ENCODE data around the gene ALKBH3. TPM values are rescaled to one million over a fixed set of nuclear protein-coding genes. Genes with fewer than 3 reads are reported as not detected.

Gene ALKBH3
- total and polyA plus RNA-seq, 2 of the 13 experiments (the other 11 are each of a cell fraction or from before 2014, with no cell fraction given) = 17.8 to 36.1 TPM

DNA sequence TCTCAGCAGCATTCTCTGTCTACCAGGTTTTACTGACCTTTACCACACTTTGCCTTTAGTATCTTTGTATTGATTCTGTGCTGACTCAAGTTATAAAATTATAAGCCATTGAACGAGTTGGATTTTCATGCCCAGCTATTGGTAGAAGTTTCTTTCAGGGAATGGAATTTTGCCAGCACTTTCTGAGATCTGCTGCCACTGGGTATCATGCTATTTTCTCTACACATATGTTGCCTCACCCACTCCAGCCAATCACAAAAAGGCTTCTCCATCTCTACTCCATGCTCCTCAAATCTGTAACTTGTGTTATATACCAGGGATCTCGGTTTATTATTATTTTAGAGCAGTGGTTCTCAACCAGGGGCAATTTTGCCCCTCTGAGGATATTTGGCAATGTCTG, 87.0 kb downstream of the ALKBH3 start:
- FAIRE-seq = no peak
- no peaks in the 10 kb centered on the region for H3K79me2 ChIP-seq (ENCODE audit: insufficient read depth, low read length)
- no peak overlapping the region for H3K4me2 ChIP-seq (ENCODE audit: low read depth, low read length)
- in situ Hi-C loops (cut with HindIII; ENCODE audit: extremely low pct_ligation_motif_present, low pct_unique_long_range_greater_than_20kb) (no loop called here), intact Hi-C loops (cut with micrococcal nuclease; ENCODE audit: unreplicated experiment) (no loop called here)
- H4K20me1 ChIP-seq (ENCODE audit: insufficient read depth, low read length) = no peaks in the 10 kb centered on the region
- ChIA-PET CTCF (ENCODE audit: low intra/inter-chr PET ratio, low total read pairs) (no interaction called here), POLR2A (no interaction called here)
- 0% methylated on average over 2 of the region's 2 CpGs for WGBS (ENCODE audit: low lambda C conversion rate)
- DNase-seq (ENCODE audit: low spot score) = no peak
- H3K27ac ChIP-seq (ENCODE audit: extremely low read length, insufficient read depth, low read length) = no peak overlapping the region
- H3K36me3 ChIP-seq (replicated peaks in 1 of 2; ENCODE audit: control insufficient read depth in 1 of 2, insufficient read depth in 2 of 2, low read length in 2 of 2) = no peaks in the 10 kb centered on the region
- no peak for ATAC-seq
- H2AFZ ChIP-seq (ENCODE audit: low read length) = no peak overlapping the region
- BruUV-seq (replicated peaks) = no TSS peak
- no peak for TF ChIP-seq ZNF20 (CRISPR knock-in tag; IDR thresholded peaks at IDR 0.05)
- TF ChIP-seq ZFP90 (CRISPR knock-in tag; IDR thresholded peaks at IDR 0.05; ENCODE audit: borderline replicate concordance) = no peak
- TF ChIP-seq, protein P1, sequence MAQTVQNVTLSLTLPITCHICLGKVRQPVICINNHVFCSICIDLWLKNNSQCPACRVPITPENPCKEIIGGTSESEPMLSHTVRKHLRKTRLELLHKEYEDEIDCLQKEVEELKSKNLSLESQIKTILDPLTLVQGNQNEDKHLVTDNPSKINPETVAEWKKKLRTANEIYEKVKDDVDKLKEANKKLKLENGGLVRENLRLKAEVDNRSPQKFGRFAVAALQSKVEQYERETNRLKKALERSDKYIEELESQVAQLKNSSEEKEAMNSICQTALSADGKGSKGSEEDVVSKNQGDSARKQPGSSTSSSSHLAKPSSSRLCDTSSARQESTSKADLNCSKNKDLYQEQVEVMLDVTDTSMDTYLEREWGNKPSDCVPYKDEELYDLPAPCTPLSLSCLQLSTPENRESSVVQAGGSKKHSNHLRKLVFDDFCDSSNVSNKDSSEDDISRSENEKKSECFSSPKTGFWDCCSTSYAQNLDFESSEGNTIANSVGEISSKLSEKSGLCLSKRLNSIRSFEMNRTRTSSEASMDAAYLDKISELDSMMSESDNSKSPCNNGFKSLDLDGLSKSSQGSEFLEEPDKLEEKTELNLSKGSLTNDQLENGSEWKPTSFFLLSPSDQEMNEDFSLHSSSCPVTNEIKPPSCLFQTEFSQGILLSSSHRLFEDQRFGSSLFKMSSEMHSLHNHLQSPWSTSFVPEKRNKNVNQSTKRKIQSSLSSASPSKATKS (CRISPR knock-in tag; IDR thresholded peaks at IDR 0.05) = no peak
- TF ChIP-seq, protein P2, sequence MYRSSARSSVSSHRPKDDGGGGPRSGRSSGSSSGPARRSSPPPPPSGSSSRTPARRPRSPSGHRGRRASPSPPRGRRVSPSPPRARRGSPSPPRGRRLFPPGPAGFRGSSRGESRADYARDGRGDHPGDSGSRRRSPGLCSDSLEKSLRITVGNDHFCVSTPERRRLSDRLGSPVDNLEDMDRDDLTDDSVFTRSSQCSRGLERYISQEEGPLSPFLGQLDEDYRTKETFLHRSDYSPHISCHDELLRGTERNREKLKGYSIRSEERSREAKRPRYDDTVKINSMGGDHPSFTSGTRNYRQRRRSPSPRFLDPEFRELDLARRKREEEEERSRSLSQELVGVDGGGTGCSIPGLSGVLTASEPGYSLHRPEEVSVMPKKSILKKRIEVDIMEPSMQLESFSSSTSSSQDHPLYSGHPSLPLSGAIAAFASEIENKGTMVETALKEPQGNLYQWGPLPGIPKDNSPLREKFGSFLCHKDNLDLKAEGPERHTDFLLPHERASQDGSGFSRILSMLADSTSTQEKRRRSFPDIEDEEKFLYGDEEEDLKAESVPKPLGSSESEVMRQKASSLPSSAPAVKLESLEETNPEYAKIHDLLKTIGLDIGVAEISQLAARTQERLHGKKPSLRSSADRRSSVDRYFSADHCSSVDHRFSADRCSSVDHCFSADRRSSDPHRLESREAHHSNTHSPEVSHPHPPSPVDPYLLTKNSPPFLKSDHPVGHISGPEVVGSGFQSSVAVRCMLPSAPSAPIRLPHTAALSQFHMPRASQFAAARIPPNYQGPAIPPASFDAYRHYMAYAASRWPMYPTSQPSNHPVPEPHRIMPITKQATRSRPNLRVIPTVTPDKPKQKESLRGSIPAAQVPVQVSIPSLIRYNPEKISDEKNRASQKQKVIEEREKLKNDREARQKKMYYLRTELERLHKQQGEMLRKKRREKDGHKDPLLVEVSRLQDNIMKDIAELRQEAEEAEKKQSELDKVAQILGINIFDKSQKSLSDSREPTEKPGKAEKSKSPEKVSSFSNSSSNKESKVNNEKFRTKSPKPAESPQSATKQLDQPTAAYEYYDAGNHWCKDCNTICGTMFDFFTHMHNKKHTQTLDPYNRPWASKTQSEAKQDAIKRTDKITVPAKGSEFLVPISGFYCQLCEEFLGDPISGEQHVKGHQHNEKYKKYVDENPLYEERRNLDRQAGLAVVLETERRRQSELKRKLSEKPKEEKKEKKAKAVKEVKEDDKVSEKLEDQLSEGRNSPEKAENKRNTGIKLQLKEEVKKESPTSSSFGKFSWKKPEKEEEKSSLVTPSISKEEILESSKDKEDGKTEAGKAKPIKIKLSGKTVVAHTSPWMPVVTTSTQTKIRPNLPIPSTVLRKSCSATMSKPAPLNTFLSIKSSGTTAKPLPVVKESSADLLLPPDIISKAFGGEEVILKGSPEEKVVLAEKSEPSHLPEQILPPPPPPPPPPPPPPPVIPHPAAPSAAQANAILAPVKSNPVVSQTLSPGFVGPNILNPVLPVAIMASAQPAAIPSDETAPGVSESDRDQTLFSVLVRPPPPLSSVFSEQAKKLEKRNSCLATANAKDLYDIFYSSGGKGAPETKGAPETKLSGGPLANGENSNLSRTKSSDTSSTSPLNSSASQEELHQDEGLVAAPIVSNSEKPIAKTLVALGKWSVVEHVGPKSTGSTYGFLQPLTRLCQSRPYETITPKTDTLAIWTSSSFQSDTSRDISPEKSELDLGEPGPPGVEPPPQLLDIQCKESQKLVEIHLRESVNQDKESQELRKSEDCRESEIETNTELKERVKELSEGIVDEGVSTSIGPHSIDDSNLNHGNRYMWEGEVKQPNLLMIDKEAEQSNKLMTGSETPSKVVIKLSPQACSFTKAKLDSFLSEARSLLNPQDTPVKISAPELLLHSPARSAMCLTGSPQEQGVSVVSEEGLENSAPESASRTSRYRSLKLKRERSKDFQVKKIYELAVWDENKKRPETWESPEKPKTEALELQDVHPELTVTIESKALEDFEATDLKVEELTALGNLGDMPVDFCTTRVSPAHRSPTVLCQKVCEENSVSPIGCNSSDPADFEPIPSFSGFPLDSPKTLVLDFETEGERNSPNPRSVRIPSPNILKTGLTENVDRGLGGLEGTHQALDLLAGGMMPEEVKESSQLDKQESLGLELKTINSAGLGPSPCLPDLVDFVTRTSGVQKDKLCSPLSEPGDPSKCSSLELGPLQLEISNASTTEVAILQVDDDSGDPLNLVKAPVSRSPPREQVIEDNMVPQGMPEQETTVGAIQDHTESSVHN (CRISPR knock-in tag; IDR thresholded peaks at IDR 0.05) = no peak
- H3K9ac ChIP-seq (ENCODE audit: insufficient read depth, low read depth, low read length) = no peak overlapping the region
- no peak overlapping the region for H3K4me3 ChIP-seq (replicated peaks in 1 of 3; ENCODE audit: insufficient read depth in 1 of 3, low read depth in 2 of 3, low read length in 3 of 3)
- H3K4me1 ChIP-seq (ENCODE audit: insufficient read depth, low read length) = no peaks in the 10 kb centered on the region
- H3K27me3 ChIP-seq (ENCODE audit: control insufficient read depth in 1 of 2, insufficient read depth in 2 of 2, low read length in 2 of 2) = no peaks in the 10 kb centered on the region; a peak in 1 of 5 replicates
- 0 out of 2 replicates have a peak, but pooled peaks cover 6% of the 10 kb centered on the region for H3K9me3 ChIP-seq (ENCODE audit: low read length)
